NCI-H226 (cell line): Measurements from ENCODE around the gene SLC25A45.

ENCODE experiments used
- DNase-seq: peaks from one replicate; pipeline ENCODE4 v3.0.0-alpha.2; 2015

The SLC25A45 gene

DNA sequence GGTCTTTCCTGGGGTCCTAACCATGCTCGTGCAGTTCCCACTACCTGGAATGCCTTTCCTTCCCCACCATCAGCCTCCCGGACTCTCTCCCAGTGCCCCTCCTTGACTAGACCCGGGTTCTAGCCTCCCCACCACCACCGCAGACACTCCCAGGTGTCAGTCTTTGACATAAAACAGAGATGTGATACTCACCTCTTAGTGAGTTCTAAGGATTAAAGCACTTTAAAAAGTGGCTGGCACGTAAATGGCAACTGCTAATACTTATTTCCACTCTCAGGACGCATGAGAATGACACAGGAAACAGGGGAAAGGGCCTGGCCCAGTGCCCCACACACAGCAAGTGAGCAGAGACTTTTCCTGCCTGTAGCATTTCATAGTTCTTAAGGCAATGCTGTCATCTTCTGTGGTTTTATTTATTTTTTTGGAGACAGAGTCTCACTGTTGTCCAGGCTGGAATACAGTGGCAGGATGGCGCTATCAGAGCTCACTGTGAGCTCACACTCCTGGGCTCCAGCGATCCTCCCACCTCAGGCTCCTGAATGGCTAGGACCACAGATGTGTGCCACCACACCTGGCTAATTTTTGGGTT lies 1.9 kb upstream of the SLC25A45 start:
- DNase-seq, result no peak

DNA sequence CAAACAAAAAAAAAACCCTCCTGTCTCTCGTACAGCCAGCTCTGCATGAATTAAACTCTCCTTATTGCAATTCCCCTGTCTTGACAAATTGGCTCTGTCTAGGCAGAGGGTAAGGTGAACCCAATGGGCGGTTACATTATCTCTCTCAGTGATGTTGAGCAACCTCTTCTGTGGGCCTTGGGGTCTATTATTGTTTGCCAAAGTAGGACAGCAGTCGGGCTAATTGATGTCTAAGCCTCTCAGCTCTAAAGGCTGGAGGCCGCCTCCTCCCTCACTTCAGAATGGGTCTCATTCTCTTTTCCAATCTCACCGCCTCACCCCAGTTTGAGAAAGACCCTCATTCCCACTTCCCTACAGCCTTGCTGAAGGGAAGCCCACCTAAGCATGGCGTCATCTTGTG lies 1.3 kb upstream of the SLC25A45 start:
- no peak for DNase-seq

- no peak for DNase-seq
Observed at GRCh38 chr11:65382804-65383368, 440 bp upstream of the SLC25A45 start.

DNA sequence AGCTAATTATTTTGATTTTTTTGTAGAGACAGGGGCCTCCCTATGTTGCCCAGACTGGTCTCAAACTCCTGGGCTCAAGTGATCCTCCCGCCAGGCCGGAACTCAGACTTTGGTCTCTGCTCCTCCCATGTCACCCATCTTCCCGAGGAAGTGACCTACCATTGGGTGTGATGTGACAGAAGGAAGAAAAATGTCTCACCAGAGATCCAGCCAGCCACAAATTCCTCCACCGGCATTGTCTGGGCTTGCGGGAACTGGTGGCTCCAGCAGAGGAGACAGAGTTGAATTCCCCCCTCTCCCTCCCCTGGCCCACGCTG lies 772 bp downstream of the SLC25A45 start:
- no peak for DNase-seq

DNA sequence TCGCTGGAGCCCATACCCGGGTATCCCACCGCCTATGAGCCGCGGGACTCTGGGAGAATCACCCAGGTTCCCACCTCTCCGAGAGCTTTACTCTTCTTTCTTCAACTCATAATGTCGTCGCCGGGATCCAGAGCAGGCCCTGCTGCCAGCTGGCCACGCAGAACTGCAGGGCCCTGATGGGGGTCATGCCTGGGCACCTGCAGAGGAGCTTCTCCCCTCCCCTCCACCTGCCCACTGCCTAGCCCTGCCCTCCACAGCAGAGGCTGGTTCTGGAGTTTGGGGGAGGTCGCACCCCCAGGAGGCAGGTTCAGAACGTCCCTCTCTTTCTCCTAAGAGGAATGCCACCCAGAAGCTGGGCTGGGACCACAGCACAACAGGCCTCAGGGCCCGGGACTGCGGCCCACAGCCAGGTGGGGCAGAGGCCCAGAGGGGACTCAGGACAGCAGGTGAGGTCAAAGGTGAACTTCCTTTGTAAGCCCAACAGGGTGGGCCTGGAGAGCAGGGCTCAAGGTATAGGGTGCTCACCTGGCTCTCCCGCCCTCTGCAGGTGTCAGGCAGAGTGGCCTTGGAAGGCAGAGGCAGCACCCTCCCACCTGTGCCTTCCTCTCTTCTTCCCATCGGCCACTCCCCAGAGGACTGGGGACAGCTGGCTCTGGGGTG lies 1.9 kb downstream of the SLC25A45 start:
- no peak for DNase-seq

GRCh38 chr11:65379698-65380459 lies 2.6 kb downstream of the SLC25A45 start:
- DNase-seq, result no peak

GRCh38 chr11:65378928-65379638 lies 3.4 kb downstream of the SLC25A45 start:
- DNase-seq, result no peak

GRCh38 chr11:65378208-65378927 lies 4.1 kb downstream of the SLC25A45 start:
- DNase-seq, result no peak

- DNase-seq, result no peak
Observed at GRCh38 chr11:65377777-65378176, 4.7 kb downstream of the SLC25A45 start.

GRCh38 chr11:65377036-65377435 lies 5.4 kb downstream of the SLC25A45 start:
- DNase-seq, result no peak

GRCh38 chr11:65376138-65376713 lies 6.2 kb downstream of the SLC25A45 start:
- no peak for DNase-seq

DNA sequence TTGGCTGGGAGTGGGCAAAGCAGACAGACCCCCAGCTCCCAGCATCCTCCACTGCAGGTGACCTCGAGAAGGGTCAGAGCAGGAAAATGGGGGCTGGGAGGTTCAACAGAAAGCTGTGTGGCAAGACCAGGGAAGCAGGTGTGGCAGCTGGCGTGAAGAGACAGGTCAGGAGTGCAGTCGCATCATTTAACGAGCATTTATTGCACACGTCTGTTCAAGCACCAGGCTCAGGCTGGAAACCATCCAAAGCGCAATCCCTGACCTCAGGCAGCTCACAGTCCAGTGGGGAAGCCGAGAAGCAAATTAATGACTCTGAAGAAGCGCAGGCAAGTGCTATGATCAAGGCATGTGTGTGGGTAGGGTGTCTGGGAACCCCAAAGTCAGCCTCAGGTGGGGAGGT lies 7.4 kb downstream of the SLC25A45 start:
- no peak for DNase-seq

GRCh38 chr11:65373839-65374580 lies 8.4 kb downstream of the SLC25A45 start:
- DNase-seq, result no peak

- DNase-seq, result no peak
Observed at GRCh38 chr11:65370659-65371049, 11.8 kb downstream of the SLC25A45 start.

- peak; percentile 46 for DNase-seq
Observed at GRCh38 chr11:65366340-65366773, 16.1 kb downstream of the SLC25A45 start.

DNA sequence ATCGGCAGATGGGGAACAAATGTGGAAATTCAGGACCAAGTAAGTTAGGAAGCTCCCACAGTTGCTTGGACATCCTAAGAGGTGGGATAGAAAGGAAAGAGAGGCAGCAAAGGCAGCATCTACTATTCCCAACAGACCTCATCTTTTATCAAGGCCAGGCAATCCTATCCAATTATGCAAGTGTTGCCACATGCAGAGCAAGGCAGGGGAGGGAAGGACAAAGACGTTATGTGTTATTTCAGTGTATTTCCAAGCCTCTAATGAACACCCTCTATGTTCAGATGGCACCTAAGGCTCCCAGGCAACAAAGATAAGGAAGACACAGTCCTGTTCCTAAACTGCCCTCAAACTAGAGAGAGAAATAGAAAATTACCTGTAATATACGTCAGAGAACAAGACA lies 18.7 kb downstream of the SLC25A45 start:
- DNase-seq, result no peak

- no peak for DNase-seq
Observed at GRCh38 chr11:65362966-65363365, 19.5 kb downstream of the SLC25A45 start.

- no peak for DNase-seq
Observed at GRCh38 chr11:65362320-65362931, 20.0 kb downstream of the SLC25A45 start.

DNA sequence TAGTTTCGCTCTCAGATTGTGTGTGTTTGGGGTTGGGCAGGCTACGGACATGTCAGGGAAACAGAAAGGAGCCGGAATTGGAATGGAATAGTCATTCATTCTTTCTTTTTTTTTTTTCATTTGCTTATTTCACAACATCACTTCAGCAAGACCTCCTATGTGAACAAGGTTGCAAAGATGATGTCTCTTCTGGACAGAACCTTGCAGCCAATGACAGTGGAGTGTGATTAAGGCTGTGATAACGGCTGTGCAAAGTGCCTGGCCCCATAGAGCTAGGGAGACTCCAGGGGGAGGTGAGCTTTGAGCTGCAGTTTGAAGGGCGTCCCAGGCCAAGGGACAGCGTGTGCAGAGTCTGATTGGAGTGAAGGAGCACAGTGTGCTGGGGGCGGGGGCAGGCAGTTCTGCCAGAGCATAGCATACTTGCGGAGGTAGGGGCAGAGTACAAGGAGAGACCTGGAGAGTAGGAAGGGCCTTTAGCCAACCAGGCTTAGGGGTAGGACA lies 24.5 kb downstream of the SLC25A45 start:
- no peak for DNase-seq

DNA sequence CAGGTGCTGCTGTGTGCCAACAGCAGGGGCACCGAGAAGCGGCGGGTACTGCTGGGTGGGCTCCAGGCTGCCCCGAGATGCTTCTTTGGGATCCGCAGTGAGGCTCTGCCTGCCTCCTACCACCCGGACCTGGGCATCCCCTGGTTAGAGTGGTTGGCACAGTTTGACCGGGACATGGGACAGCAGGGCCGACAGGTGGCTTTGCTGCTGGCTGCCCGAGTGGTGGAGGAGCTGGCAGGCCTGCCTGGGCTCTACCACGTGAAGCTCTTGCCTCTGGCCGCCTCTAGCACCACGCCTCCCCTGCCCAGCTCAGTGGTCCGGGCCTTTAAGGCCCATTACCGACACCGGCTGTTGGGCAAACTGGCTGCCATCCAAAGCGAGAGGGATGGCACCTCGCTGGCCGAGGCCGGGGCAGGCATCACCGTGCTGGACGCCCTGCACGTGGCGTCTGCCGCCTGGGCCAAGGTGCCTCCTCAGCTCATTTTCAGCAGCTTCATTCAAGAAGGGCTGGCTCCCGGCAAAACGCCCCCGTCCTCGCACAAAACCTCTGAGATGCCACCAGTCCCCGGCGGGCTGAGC lies 26.0 kb downstream of the SLC25A45 start:
- no peak for DNase-seq
